Measurements from ENCODE around the gene EEIG1.

The EEIG1 gene

DNA sequence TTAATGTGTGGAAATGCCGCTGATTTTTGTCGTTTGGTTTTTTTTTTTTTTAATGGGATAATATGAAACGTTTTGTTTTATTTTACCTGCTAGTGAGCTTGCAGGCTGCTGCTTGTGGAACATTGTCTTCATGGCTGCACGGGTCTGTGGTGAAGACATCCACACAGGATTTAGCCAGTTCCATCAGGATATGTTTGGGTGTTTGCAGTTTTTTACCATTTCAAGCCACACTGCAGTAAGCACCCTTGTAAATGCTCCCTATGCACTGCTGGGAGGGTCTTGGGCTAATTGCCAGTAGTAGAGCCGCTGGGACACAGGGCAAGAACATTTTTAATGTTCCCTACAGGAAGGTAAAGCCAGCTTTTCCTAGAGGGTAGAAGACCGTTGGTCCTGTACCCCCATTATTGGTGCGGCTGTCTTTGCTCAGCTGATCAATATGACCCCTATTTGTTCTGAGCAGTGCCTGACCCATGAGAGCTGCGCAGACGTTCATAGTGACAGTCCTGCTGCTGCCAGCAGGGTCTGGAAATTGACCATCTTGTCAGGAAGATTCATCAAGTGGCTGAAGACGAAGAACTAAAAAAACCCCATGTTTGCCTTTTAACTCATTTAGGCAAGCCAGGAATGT lies 20.5 kb upstream of the EEIG1 start:
- Histone ChIP-seq H3K9me3 (ENCODE audit: control insufficient read depth, low read length) (no peaks in the 10 kb centered on the region), H3K36me3 (ENCODE audit: control insufficient read depth, insufficient read depth, low read length) (no peaks in the 10 kb centered on the region), H3K4me1 (ENCODE audit: control insufficient read depth, insufficient read depth, low read length) (peaks cover 5% of the 10 kb centered on the region), H3K4me3 (ENCODE audit: insufficient read depth, low read depth, low read length) (no peak overlapping the region), H3K27me3 (ENCODE audit: control insufficient read depth, insufficient read depth, low read length, poor library complexity, severe bottlenecking) (no peaks in the 10 kb centered on the region), H3K27ac (ENCODE audit: insufficient read depth, low read depth, low read length, poor library complexity, severe bottlenecking) (no peak overlapping the region)
- 82 to 83% methylated on average over 10 of the region's 10 CpGs for WGBS, 2 experiments

DNA sequence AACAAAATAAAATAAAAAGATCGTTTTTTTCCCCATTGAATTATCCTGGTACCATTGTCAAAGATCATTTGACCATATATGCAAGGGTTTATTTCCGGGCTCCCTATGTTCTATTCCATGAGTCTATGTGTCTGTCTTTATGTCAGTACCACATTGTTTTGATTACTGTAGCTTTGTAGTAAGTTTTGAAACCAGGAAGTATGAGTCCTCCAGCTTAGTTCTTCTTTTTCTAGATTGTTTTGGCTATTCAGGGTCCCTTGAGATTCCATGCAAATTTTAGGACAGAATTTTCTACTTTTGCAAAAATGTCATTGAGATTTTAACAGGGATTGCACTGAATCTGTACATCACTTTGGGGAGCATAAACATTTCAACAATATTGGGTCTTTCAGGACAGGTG lies 18.7 kb upstream of the EEIG1 start:
- H3K4me3 ChIP-seq (ENCODE audit: insufficient read depth, low read depth, low read length), result no peak overlapping the region
- H3K27ac ChIP-seq (ENCODE audit: insufficient read depth, low read depth, low read length, poor library complexity, severe bottlenecking), result no peak overlapping the region
- peaks cover 5% of the 10 kb centered on the region for H3K4me1 ChIP-seq (ENCODE audit: control insufficient read depth, insufficient read depth, low read length)
- no peaks in the 10 kb centered on the region for H3K36me3 ChIP-seq (ENCODE audit: control insufficient read depth, insufficient read depth, low read length)
- 98 to 100% methylated on average over 1 to 2 of the region's 2 CpGs for WGBS, 2 experiments
- H3K27me3 ChIP-seq (ENCODE audit: control insufficient read depth, insufficient read depth, low read length, poor library complexity, severe bottlenecking), result no peaks in the 10 kb centered on the region
- H3K9me3 ChIP-seq (ENCODE audit: control insufficient read depth, low read length), result no peaks in the 10 kb centered on the region

DNA sequence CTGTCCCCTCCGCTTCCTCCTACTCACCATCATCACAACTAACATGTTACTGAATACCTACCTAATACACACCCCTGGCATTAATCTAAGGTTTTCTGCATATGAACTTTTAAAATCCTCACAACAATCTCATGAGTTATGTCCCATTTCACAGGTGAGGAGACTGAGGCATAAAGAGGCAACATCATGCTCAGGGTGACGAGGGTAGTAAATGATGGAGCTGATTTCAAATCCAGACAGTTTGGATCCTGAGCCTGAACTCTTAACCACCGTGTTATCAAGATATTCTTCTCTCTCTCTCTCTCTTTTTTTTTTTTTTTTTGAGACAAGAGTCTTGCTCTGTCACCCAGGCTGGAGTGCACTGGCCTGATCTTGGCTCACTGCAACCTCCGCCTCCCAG lies 12.9 kb upstream of the EEIG1 start:
- 91 to 94% methylated on average over 4 of the region's 4 CpGs for WGBS, 2 experiments
- Histone ChIP-seq H3K4me3 (ENCODE audit: insufficient read depth, low read depth, low read length) (no peak overlapping the region), H3K27ac (ENCODE audit: insufficient read depth, low read depth, low read length, poor library complexity, severe bottlenecking) (no peak overlapping the region), H3K27me3 (ENCODE audit: control insufficient read depth, insufficient read depth, low read length, poor library complexity, severe bottlenecking) (no peaks in the 10 kb centered on the region), H3K36me3 (ENCODE audit: control insufficient read depth, insufficient read depth, low read length) (no peaks in the 10 kb centered on the region), H3K4me1 (ENCODE audit: control insufficient read depth, insufficient read depth, low read length) (no peaks in the 10 kb centered on the region), H3K9me3 (ENCODE audit: control insufficient read depth, low read length) (no peaks in the 10 kb centered on the region)

DNA sequence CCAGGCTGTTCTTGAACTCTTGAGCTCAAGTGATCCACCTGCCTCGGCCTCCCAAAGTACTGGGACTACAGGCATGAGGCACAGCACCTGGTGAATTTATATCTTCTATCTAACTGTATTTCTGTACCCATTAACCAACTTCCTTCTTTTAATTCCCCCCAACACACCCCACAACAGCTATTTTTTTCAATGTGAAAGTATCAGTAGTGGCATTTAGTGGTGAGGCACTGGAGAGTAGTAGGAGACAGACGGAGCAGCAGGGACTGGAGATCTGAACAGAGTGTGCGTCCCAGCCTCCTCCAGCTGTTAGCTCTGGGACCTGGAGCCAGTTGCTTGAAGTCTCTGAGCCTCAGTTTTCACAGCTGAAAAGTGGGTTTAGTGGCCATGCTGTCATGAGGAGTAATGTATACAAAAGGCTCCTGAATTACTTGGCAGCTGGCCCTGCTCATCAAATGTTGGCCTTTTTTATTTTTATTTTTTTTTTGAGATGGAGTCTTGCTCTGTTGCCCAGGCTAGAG lies 11.0 kb upstream of the EEIG1 start:
- Histone ChIP-seq H3K4me1 (ENCODE audit: control insufficient read depth, insufficient read depth, low read length) (no peaks in the 10 kb centered on the region), H3K36me3 (ENCODE audit: control insufficient read depth, insufficient read depth, low read length) (no peaks in the 10 kb centered on the region), H3K27me3 (ENCODE audit: control insufficient read depth, insufficient read depth, low read length, poor library complexity, severe bottlenecking) (no peaks in the 10 kb centered on the region), H3K9me3 (ENCODE audit: control insufficient read depth, low read length) (no peaks in the 10 kb centered on the region), H3K4me3 (ENCODE audit: insufficient read depth, low read depth, low read length) (no peak overlapping the region), H3K27ac (ENCODE audit: insufficient read depth, low read depth, low read length, poor library complexity, severe bottlenecking) (no peak overlapping the region)
- 93 to 94% methylated on average over 3 of the region's 3 CpGs for WGBS, 2 experiments

DNA sequence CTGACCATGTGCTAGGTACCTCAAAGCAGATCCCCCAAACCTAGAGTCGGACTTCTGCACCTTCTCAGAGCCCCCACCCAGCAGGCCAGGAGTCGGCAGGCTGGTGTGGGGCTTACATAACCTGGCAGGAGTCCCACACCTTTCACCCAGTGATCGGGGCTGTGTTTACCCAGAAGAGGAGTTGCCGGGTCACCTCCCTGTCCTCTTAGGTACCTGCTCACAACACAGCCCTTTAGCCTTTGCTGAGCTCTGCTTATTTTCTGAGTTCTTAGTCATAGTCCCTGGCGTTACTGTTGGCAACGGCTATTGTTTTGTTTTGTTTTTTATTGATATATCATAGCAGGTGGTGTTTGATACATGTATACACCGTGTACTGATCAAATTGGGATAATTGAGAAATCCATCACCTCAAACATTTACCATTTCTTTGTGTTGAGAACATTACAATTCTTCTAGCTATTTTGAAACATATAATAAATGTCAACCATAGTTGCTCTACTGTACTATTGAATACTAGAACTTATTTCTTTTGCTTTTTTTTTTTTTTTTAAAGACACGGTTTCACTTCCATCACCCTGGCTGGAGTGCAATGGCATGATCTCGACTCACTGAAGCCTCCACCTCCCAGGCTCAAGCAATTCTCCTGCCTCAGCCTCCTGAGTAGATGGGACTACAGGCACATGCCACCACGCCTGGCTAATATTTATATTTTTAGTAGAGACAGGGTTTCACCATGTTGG lies 10.4 kb upstream of the EEIG1 start:
- 91% methylated on average over 10 of the region's 10 CpGs for WGBS, 2 experiments
- Histone ChIP-seq H3K27ac (ENCODE audit: insufficient read depth, low read depth, low read length, poor library complexity, severe bottlenecking) (no peak overlapping the region), H3K9me3 (ENCODE audit: control insufficient read depth, low read length) (no peaks in the 10 kb centered on the region), H3K27me3 (ENCODE audit: control insufficient read depth, insufficient read depth, low read length, poor library complexity, severe bottlenecking) (no peaks in the 10 kb centered on the region), H3K4me3 (ENCODE audit: insufficient read depth, low read depth, low read length) (no peak overlapping the region), H3K4me1 (ENCODE audit: control insufficient read depth, insufficient read depth, low read length) (no peaks in the 10 kb centered on the region), H3K36me3 (ENCODE audit: control insufficient read depth, insufficient read depth, low read length) (no peaks in the 10 kb centered on the region)

DNA sequence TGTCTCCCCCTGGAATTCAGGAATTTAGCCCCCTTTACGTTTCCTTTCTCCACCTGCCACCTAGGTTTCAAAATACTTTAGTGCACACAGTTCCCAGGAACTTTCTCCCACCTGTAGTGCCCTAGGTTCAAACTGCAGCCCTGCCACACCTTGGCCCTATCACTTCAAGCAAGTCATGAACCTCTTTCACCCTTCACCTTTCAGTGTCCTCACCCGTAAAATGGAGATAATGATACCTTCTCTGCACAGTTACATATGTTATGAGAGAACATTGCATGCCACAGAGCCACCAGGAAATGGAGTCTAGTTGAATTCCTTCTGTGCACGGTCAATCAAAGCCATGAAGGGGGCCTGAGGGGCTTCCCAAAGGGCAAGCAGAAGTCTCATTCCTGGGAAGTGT lies 9.8 kb upstream of the EEIG1 start:
- no peaks in the 10 kb centered on the region for H3K9me3 ChIP-seq (ENCODE audit: control insufficient read depth, low read length)
- no peak overlapping the region for H3K27ac ChIP-seq (ENCODE audit: insufficient read depth, low read depth, low read length, poor library complexity, severe bottlenecking)
- H3K4me3 ChIP-seq (ENCODE audit: insufficient read depth, low read depth, low read length), result no peak overlapping the region
- no peaks in the 10 kb centered on the region for H3K27me3 ChIP-seq (ENCODE audit: control insufficient read depth, insufficient read depth, low read length, poor library complexity, severe bottlenecking)
- no peaks in the 10 kb centered on the region for H3K4me1 ChIP-seq (ENCODE audit: control insufficient read depth, insufficient read depth, low read length)
- WGBS, 2 experiments, result 87 to 89% methylated on average over 3 of the region's 3 CpGs
- H3K36me3 ChIP-seq (ENCODE audit: control insufficient read depth, insufficient read depth, low read length), result no peaks in the 10 kb centered on the region

DNA sequence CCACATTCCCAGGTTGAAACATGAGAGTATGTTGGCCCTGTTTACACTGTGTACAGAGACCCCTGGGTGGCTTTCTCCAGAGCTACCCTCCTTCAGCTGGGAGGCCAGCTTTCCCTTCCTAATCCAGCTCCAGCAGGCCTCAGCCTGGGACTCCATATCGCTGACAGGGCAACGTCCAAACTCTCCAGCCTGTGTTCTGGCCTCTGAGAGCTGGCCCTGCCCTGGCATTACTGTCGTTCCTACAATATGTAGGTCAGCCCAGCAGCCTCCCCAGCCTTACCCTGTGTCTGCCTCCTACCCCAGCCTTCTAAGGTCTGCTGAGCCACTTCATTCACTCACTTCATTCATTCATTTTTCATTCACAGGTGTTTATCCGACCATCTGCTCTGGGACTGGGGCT lies 8.3 kb upstream of the EEIG1 start:
- WGBS, 2 experiments, result 85 to 90% methylated on average over 4 of the region's 4 CpGs
- no peak overlapping the region for H3K27ac ChIP-seq (ENCODE audit: insufficient read depth, low read depth, low read length, poor library complexity, severe bottlenecking)

DNA sequence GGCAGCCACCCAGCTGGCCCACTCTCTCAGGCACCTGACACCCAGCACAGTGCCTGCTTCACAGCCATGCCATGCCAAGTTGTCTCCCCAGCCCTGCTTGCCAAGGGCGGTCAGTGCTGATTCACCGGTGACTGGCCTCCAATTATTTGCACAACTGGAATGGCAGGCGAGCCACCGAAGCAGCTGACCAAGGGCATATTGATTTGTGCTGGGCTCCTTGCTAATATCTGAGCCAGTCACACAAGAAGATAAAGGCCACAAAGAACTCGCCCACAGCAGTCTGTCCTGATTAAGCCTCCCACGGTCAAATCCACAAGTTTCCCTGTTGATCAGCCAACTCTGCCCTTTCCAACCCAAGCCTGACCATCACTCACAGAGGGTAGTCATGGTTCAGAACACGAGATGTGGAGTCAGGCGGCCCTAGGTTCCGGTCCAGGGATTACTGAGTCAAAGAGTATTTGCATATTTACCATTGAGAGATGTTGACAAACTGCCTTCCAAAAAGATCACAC lies 6.4 kb upstream of the EEIG1 start:
- Histone ChIP-seq H3K4me1 (ENCODE audit: control insufficient read depth, insufficient read depth, low read length) (no peaks in the 10 kb centered on the region), H3K27me3 (ENCODE audit: control insufficient read depth, insufficient read depth, low read length, poor library complexity, severe bottlenecking) (no peaks in the 10 kb centered on the region), H3K27ac (ENCODE audit: insufficient read depth, low read depth, low read length, poor library complexity, severe bottlenecking) (no peak overlapping the region), H3K9me3 (ENCODE audit: control insufficient read depth, low read length) (no peaks in the 10 kb centered on the region), H3K36me3 (ENCODE audit: control insufficient read depth, insufficient read depth, low read length) (no peaks in the 10 kb centered on the region), H3K4me3 (ENCODE audit: insufficient read depth, low read depth, low read length) (no peak overlapping the region)
- 91 to 95% methylated on average over 9 of the region's 9 CpGs for WGBS, 2 experiments

More for the DNA sequence above, 8.3 kb upstream of the EEIG1 start:
- Histone ChIP-seq H3K27me3 (ENCODE audit: control insufficient read depth, insufficient read depth, low read length, poor library complexity, severe bottlenecking) (no peaks in the 10 kb centered on the region), H3K4me1 (ENCODE audit: control insufficient read depth, insufficient read depth, low read length) (no peaks in the 10 kb centered on the region), H3K9me3 (ENCODE audit: control insufficient read depth, low read length) (no peaks in the 10 kb centered on the region), H3K4me3 (ENCODE audit: insufficient read depth, low read depth, low read length) (no peak overlapping the region), H3K36me3 (ENCODE audit: control insufficient read depth, insufficient read depth, low read length) (no peaks in the 10 kb centered on the region)

DNA sequence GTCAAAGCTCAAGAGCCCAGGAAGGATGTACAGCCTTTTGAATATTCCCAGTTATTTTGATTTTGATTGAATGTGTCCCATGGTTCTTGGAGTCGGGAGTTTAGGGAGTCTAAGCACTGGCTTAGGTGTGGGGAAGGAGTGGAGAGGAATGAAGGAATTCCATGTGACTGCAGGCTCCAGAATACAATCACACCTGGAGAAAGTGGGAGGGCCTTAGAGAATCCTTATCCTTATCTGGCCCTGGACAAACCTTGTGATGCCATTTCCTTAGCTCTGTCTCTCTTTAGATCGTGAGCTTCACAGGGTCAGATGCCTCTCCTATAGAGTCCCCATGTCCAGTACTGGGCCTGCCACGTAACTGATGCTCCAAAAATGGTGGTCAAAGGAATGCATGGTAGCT lies 4.2 kb upstream of the EEIG1 start:
- no peak overlapping the region for H3K27ac ChIP-seq (ENCODE audit: insufficient read depth, low read depth, low read length, poor library complexity, severe bottlenecking)
- peaks cover 8% of the 10 kb centered on the region for H3K4me1 ChIP-seq (ENCODE audit: control insufficient read depth, insufficient read depth, low read length)
- 91 to 92% methylated on average over 3 of the region's 3 CpGs for WGBS, 2 experiments
- H3K27me3 ChIP-seq (ENCODE audit: control insufficient read depth, insufficient read depth, low read length, poor library complexity, severe bottlenecking), result no peaks in the 10 kb centered on the region
- H3K4me3 ChIP-seq (ENCODE audit: insufficient read depth, low read depth, low read length), result no peak overlapping the region
- H3K9me3 ChIP-seq (ENCODE audit: control insufficient read depth, low read length), result no peaks in the 10 kb centered on the region
- no peaks in the 10 kb centered on the region for H3K36me3 ChIP-seq (ENCODE audit: control insufficient read depth, insufficient read depth, low read length)

DNA sequence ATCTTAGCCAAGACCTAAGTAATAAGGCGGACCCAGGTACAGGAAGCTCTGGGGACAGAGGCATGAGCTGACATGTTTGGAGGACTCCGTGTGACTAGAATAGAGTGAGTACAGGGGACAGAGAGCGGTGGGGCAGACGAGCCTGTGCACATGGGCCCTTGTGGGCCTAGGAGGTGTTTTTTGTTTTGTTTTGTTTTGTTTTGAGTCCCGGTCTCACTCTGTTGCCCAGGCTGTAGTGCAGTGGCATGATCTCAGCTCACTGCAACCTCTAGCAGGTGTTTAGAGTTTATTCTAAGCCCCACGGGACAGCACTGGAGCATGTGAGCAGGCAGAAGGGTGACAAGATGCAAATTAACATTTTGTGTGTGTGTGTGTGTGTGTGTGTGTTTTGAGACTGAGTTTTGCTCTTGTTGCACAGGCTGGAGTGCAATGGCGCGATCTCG lies 3.1 kb upstream of the EEIG1 start:
- H3K9me3 ChIP-seq (ENCODE audit: control insufficient read depth, low read length), result no peaks in the 10 kb centered on the region
- WGBS, 2 experiments, result 93 to 96% methylated on average over 9 of the region's 9 CpGs
- H3K4me3 ChIP-seq (ENCODE audit: insufficient read depth, low read depth, low read length), result no peak overlapping the region
- H3K36me3 ChIP-seq (ENCODE audit: control insufficient read depth, insufficient read depth, low read length), result no peaks in the 10 kb centered on the region
- peaks cover 8% of the 10 kb centered on the region for H3K4me1 ChIP-seq (ENCODE audit: control insufficient read depth, insufficient read depth, low read length)
- no peak overlapping the region for H3K27ac ChIP-seq (ENCODE audit: insufficient read depth, low read depth, low read length, poor library complexity, severe bottlenecking)
- no peaks in the 10 kb centered on the region for H3K27me3 ChIP-seq (ENCODE audit: control insufficient read depth, insufficient read depth, low read length, poor library complexity, severe bottlenecking)
